Brain microvascular endothelial cell (primary cell): ENCODE data around the gene DET1.
A peak's percentile ranks its signal among the peaks of the same experiment; 100 is the strongest.

Experiments
- DNase-seq: peaks from one replicate; pipeline ENCODE4 v3.0.0-alpha.2; 2020
- H3K27ac ChIP-seq: fragments of 250-450 bp; sonication (Bioruptor Pico); 2 replicates; pipeline ENCODE4 v1.5.1; 2020; ENCODE audit warnings: mild to moderate bottlenecking, moderate library complexity
- H3K27me3 ChIP-seq: fragments of 250-450 bp; sonication (Bioruptor Pico); replicated peaks from 2 replicates; pipeline ENCODE4 v1.5.1; 2020; ENCODE audit warnings: mild to moderate bottlenecking
- H3K36me3 ChIP-seq: fragments of 250-450 bp; sonication (Bioruptor Pico); replicated peaks from 2 replicates; pipeline ENCODE4 v1.5.1; 2020; ENCODE audit warnings: mild to moderate bottlenecking
- H3K4me3 ChIP-seq: 2 replicates; pipeline ENCODE4 v1.5.1; 2011; ENCODE audit warnings: low read depth, mild to moderate bottlenecking, control low read depth, low read length, moderate library complexity
- CTCF ChIP-seq: IDR thresholded peaks from 2 replicates; pipeline ENCODE4 v1.5.1; 2011; ENCODE audit warnings: low read depth, mild to moderate bottlenecking, moderate library complexity, low read length, control low read depth, inconsistent platforms; ENCODE audit errors: missing control alignments
- in situ Hi-C: cut with HindIII; loops from 2 replicates; pipeline ENCODE4 v1.10.0; 2017; ENCODE audit warnings: low sequenced_read_pairs, low pct_ligation_motif_present

DET1 gene

GRCh38 chr15:88546248-88547129 is at the start of gene DET1:
Gene DET1, minus strand, starts transcription at chr15:88546681. Its CDS starts 14,976 bp downstream, at chr15:88531705.
- DNase-seq, result peak; percentile 96
- peak; percentile 94 for TF ChIP-seq CTCF
- H3K4me3 ChIP-seq, result peak within 1 kb of the TSS; percentile 79
- H3K27ac ChIP-seq, result peak within 1 kb of the TSS; percentile 69
- no peaks in the 10 kb centered on the region for H3K36me3 ChIP-seq
- in situ Hi-C loops, result no loop called here
- no peaks in the 10 kb centered on the region for H3K27me3 ChIP-seq

DNA sequence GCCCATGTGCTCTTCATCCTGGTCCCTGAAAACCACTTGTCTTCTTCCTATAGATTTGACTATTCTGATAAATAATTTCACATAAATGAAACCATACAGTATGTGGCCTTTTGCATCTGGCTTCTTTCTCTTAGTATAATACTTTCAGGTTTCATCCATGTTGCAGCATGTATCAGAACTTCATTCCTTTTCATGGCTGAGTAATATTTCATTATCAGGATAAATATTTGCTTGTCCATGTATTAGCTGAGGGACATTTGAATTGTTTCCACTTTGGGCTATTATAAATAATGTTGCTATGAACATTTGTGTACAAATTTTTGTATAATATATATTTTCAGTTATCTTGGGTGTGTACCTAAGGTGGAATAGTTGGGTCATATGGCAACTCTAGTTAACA is 44.9 kb upstream of the DET1 start:
- H3K27me3 ChIP-seq, result no peaks in the 10 kb centered on the region
- DNase-seq, result no peak
- in situ Hi-C loops, result no loop called here
- H3K36me3 ChIP-seq, result no peaks in the 10 kb centered on the region
- H3K27ac ChIP-seq, result no peak overlapping the region
- TF ChIP-seq CTCF, result no peak
- no peak overlapping the region for H3K4me3 ChIP-seq

DNA sequence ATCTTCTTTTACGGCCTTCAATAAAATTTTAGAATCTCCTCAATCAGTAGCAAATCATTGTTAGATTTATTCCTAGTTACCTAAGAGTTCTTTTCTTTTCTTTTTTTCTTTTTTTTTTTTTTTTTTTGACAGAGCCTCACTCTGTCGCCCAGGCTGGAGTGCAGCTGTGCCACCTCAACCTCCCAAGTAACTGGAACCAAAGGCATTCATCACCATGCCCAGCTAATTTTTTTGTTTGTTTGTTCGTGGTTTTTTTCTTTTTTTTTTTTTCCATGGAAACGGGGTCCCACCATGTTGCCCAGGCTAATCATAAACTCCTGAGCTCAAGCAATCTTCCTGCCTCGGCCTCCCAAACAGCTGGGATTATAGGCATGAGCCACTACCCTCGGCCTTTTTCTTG is 44.3 kb upstream of the DET1 start:
- Histone ChIP-seq H3K36me3 (no peaks in the 10 kb centered on the region), H3K27me3 (no peaks in the 10 kb centered on the region), H3K27ac (no peak overlapping the region), H3K4me3 (no peak overlapping the region)
- no peak for TF ChIP-seq CTCF
- DNase-seq, result no peak
- in situ Hi-C loops, result no loop called here

DNA sequence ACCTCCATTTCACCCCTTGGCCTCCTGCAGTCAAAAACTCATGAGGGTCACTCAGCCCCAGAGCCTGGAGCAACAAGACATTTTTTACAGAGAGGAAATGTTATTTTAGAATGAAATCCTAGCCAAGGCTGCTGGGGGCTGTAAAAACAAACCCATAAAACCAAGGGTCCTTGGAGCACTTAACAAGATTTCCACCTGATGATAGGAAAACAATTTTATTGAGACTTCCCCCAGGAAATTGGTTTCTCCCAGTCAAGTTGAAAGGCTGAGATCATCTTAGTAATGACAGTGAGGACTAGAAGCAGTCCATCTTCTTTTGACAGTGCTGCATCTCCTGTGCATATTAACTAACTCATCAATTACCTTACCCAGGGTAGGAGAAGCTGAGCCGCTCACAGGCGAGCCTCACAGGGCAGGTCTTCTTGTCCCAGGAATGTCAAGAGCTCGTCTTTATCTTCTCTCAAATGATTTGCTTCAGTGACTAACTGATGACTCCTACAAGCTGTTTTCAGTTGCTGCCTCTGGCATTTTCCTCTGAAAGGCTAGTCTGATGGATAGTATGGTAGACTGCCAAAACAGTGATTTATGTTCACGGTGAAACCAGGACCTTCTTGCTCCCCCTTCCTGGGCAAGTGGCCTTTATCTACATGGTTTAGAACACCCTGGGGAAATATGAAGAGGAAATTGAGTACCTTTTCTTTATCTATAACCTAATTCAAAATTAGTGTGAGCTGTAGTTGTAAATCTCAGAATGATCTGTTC is 40.1 kb upstream of the DET1 start:
- in situ Hi-C loops, result no loop called here

DNA sequence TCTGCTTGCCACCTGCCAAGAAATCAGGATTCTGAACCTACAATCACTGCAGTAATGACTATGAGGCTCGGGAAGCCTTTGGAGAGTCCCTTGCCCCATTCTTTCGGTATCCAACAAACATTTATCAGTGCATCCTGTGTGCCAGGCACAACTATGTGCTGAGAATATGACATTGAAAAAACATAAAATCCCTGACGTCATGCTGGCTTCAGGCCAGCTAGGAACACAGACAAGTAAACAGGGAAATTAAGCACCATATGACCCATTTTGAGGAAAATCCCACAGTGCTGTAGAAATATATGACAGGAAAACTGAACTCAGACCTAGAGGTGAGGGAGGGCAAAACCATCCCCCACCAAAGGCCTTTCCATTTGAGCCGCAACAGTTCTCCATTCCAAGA is 34.1 kb upstream of the DET1 start:
- no peak for DNase-seq
- TF ChIP-seq CTCF, result no peak
- no peak overlapping the region for H3K4me3 ChIP-seq
- H3K27me3 ChIP-seq, result no peaks in the 10 kb centered on the region
- no peak overlapping the region for H3K27ac ChIP-seq
- no peaks in the 10 kb centered on the region for H3K36me3 ChIP-seq
- in situ Hi-C loops, result no loop called here

More for the DNA sequence above, 40.1 kb upstream of the DET1 start:
- no peak overlapping the region for H3K27ac ChIP-seq
- peak; percentile 24 for DNase-seq
- no peak for TF ChIP-seq CTCF
- H3K36me3 ChIP-seq, result no peaks in the 10 kb centered on the region
- no peak overlapping the region for H3K4me3 ChIP-seq
- no peaks in the 10 kb centered on the region for H3K27me3 ChIP-seq
